ENCODE measurements around the gene TNFAIP1. TPM values are rescaled to one million over a fixed set of nuclear protein-coding genes. Genes with fewer than 3 reads are reported as not detected.
A peak's percentile ranks its signal among the peaks of the same experiment; 100 is the strongest.

Gene TNFAIP1
- total and polyA plus RNA-seq, 5 donors from 2014 or later, result 6.5 to 15.7 (median 9.7) TPM

GRCh38 chr17:28370035-28370743, 34.6 kb downstream of the TNFAIP1 start, which contains the start of gene VTN:
TSS of gene VTN (minus strand) at chr17:28370307. CDS start at chr17:28370203, 104 bp downstream.
- Histone ChIP-seq H3K4me3 (ENCODE audit: low read depth, low read length) (peak within 1 kb of the TSS; percentile 67), H3K4me1 (ENCODE audit: control insufficient read depth, insufficient read depth, low read length, poor library complexity, severe bottlenecking) (peaks cover 23% of the 10 kb centered on the region), H3K27ac (ENCODE audit: insufficient read depth, low read length, poor library complexity, severe bottlenecking) (peak within 1 kb of the TSS; percentile 90), H3K27me3 (ENCODE audit: control insufficient read depth, insufficient read depth, low read length) (no peaks in the 10 kb centered on the region), H3K9me3 (ENCODE audit: control insufficient read depth in 2 of 2, low read length in 2 of 2) (no peaks in the 10 kb centered on the region), H3K36me3 (ENCODE audit: control insufficient read depth, insufficient read depth, low read length) (no peaks in the 10 kb centered on the region)
- Mint-ChIP-seq H3K4me1 (peaks cover 0 to 32% (median 22%) of the 10 kb centered on the region in 4 donors), H3K27me3 (no peaks in the 10 kb centered on the region), H3K9me3 (no peaks in the 10 kb centered on the region), H3K36me3 (peaks cover 3% of the 10 kb centered on the region), H3K27ac (peak within 1 kb of the TSS; percentile 48 to 96 (median 89)), H3K4me3 (peak within 1 kb of the TSS; percentile 88 to 99 (median 94))
- no peak for ATAC-seq (ENCODE audit: low read depth in 2 of 2)
- no peak for DNase-seq

DNA sequence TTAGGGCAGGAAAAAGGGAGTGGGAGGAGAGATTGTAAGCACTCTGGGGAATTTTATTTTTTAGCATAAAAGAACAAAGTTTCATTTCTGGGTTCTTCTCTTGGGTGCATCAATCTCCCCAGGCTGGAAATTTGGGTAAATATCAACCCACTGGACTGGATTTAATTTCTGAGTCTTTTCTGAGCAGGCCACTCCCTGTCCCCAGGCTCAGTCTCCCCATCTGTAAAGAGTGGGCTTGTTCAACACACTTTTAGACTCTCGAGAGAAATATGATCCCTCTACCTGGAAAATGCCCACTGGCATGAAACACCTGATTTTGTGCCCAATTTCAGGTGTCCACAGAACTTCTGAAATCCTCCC, 35.2 kb downstream of the TNFAIP1 start:
- Mint-ChIP-seq H3K27me3 (no peaks in the 10 kb centered on the region), H3K36me3 (peaks cover 3% of the 10 kb centered on the region), H3K27ac (peak overlapping the region in 2 of 3 donors; percentile 89 to 96), H3K4me3 (peak overlapping the region; percentile 88 to 99 (median 94)), H3K9me3 (no peaks in the 10 kb centered on the region), H3K4me1 (peaks cover 0 to 32% (median 22%) of the 10 kb centered on the region in 4 donors)
- H3K4me3 ChIP-seq (ENCODE audit: low read depth, low read length), result peak overlapping the region; percentile 67
- H3K9me3 ChIP-seq (ENCODE audit: control insufficient read depth in 2 of 2, low read length in 2 of 2), result no peaks in the 10 kb centered on the region
- peaks cover 23% of the 10 kb centered on the region for H3K4me1 ChIP-seq (ENCODE audit: control insufficient read depth, insufficient read depth, low read length, poor library complexity, severe bottlenecking)
- H3K27ac ChIP-seq (ENCODE audit: insufficient read depth, low read length, poor library complexity, severe bottlenecking), result peak overlapping the region; percentile 90
- H3K27me3 ChIP-seq (ENCODE audit: control insufficient read depth, insufficient read depth, low read length), result no peaks in the 10 kb centered on the region
- no peaks in the 10 kb centered on the region for H3K36me3 ChIP-seq (ENCODE audit: control insufficient read depth, insufficient read depth, low read length)
- no peak for ATAC-seq (ENCODE audit: low read depth in 2 of 2)
- no peak for DNase-seq

- Mint-ChIP-seq H3K4me1 (peaks cover 0 to 32% (median 22%) of the 10 kb centered on the region in 4 donors), H3K27me3 (no peaks in the 10 kb centered on the region), H3K36me3 (peaks cover 3% of the 10 kb centered on the region), H3K4me3 (peak within 1 kb of the TSS; percentile 88 to 99 (median 94)), H3K27ac (peak within 1 kb of the TSS; percentile 14 to 96 (median 89)), H3K9me3 (no peaks in the 10 kb centered on the region)
- Histone ChIP-seq H3K36me3 (ENCODE audit: control insufficient read depth, insufficient read depth, low read length) (no peaks in the 10 kb centered on the region), H3K9me3 (ENCODE audit: control insufficient read depth in 2 of 2, low read length in 2 of 2) (no peaks in the 10 kb centered on the region), H3K27ac (ENCODE audit: insufficient read depth, low read length, poor library complexity, severe bottlenecking) (peak within 1 kb of the TSS; percentile 90), H3K27me3 (ENCODE audit: control insufficient read depth, insufficient read depth, low read length) (no peaks in the 10 kb centered on the region), H3K4me3 (ENCODE audit: low read depth, low read length) (peak within 1 kb of the TSS; percentile 67), H3K4me1 (ENCODE audit: control insufficient read depth, insufficient read depth, low read length, poor library complexity, severe bottlenecking) (peaks cover 23% of the 10 kb centered on the region)
- peak; percentile 86 to 87 for ATAC-seq (ENCODE audit: low read depth in 2 of 2)
- peak; percentile 72 to 90 (median 84) for DNase-seq
These were observed 36.0 kb downstream of the TNFAIP1 start, which contains the start of gene SARM1 for GRCh38 chr17:28371245-28372202. TSS of gene SARM1 (plus strand) at chr17:28371694. CDS start at chr17:28372033, 339 bp downstream.

GRCh38 chr17:28372203-28372944, 36.8 kb downstream of the TNFAIP1 start:
- Histone ChIP-seq H3K27me3 (ENCODE audit: control insufficient read depth, insufficient read depth, low read length) (no peaks in the 10 kb centered on the region), H3K9me3 (ENCODE audit: control insufficient read depth in 2 of 2, low read length in 2 of 2) (no peaks in the 10 kb centered on the region), H3K4me3 (ENCODE audit: low read depth, low read length) (peak overlapping the region; percentile 20), H3K27ac (ENCODE audit: insufficient read depth, low read length, poor library complexity, severe bottlenecking) (peak overlapping the region; percentile 90), H3K4me1 (ENCODE audit: control insufficient read depth, insufficient read depth, low read length, poor library complexity, severe bottlenecking) (peaks cover 23% of the 10 kb centered on the region), H3K36me3 (ENCODE audit: control insufficient read depth, insufficient read depth, low read length) (no peaks in the 10 kb centered on the region)
- DNase-seq (peak in 1 of 3 donors; percentile 44), ATAC-seq (ENCODE audit: low read depth in 2 of 2) (no peak)
- H3K4me1 Mint-ChIP-seq, result peaks cover 0 to 32% (median 22%) of the 10 kb centered on the region in 4 donors
- H3K27ac Mint-ChIP-seq, result peak overlapping the region in 2 of 3 donors; percentile 47 to 69
- no peaks in the 10 kb centered on the region for H3K9me3 Mint-ChIP-seq
- H3K36me3 Mint-ChIP-seq, result peaks cover 3% of the 10 kb centered on the region
- H3K4me3 Mint-ChIP-seq, result peak overlapping the region; percentile 78 to 90 (median 83)
- no peaks in the 10 kb centered on the region for H3K27me3 Mint-ChIP-seq

DNA sequence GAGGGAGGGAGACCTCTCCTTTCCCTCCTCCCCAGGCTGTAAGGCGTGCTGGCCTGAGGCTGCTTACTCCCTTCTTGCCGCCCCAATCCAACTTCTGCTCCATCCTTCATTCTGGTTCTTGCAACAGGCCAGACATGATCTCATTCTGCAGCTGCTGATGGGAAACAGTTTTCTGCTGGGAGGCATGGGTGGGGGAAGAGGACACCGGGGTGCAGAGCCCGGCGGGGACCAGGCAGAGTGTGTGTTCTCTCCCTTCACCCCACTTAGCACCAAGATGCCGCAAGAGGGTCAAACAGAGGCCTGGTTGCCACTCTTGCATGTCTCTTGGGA, 37.3 kb downstream of the TNFAIP1 start:
- Histone ChIP-seq H3K36me3 (ENCODE audit: control insufficient read depth, insufficient read depth, low read length) (no peaks in the 10 kb centered on the region), H3K4me1 (ENCODE audit: control insufficient read depth, insufficient read depth, low read length, poor library complexity, severe bottlenecking) (peaks cover 23% of the 10 kb centered on the region), H3K9me3 (ENCODE audit: control insufficient read depth in 2 of 2, low read length in 2 of 2) (no peaks in the 10 kb centered on the region), H3K27ac (ENCODE audit: insufficient read depth, low read length, poor library complexity, severe bottlenecking) (peak overlapping the region; percentile 90), H3K27me3 (ENCODE audit: control insufficient read depth, insufficient read depth, low read length) (no peaks in the 10 kb centered on the region), H3K4me3 (ENCODE audit: low read depth, low read length) (no peak overlapping the region)
- Mint-ChIP-seq H3K9me3 (no peaks in the 10 kb centered on the region), H3K36me3 (peaks cover 3% of the 10 kb centered on the region), H3K27me3 (no peaks in the 10 kb centered on the region), H3K4me3 (peak overlapping the region; percentile 78 to 90 (median 83)), H3K4me1 (peaks cover 0 to 33% (median 22%) of the 10 kb centered on the region in 4 donors), H3K27ac (peak overlapping the region in 2 of 3 donors; percentile 47 to 69)
- ATAC-seq (ENCODE audit: low read depth in 2 of 2), result no peak
- no peak for DNase-seq

DNA sequence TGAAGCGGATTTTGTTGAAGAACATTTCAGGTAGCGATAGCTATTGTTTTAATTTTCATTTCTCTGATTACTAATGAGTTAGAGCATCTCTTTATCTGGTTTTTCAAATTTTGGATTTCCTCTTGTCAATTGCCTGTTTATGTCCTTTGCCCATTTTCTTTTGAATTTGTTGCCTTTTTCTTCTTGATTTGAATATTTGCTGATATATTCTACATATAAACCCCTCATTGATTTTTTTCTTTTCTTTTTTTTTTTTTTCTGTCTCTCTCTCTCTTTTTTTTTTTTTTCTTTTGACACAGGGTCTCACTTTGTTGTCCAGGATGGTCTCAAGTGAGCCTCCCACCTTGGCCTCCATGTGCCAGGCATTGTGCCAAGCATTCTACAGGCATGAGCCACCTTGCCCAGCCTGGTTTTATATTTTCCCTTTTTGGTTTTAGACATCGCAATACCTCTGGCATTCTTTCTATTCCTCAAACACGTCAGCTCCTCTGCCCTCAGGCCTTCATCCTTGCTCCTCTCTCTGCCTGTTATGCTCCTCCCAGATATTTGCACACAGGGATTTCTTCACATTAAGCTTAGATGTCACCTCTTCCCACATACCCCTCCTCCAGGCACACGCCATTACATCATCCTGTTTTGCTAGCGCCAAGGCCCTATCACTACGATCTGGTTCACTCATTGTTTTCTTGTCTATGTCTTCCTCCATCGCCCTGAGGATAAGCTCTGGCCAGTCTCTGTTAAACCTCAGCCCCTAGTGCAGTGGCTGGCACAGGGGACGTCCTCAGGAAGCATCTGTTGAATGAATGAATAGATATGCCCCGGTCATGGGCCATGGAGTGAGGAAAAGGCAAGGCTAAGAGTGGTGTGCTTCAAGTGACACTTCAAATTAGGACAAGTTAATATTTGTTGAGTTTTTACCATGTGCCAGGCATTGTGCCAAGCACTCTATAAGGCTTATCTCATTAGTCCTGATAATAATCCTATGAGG, 44.5 kb downstream of the TNFAIP1 start:
- no peak overlapping the region for H3K27ac Mint-ChIP-seq
- H3K4me1 Mint-ChIP-seq, result peaks cover 8 to 37% (median 22%) of the 10 kb centered on the region in 4 donors
- H3K36me3 ChIP-seq (ENCODE audit: control insufficient read depth, insufficient read depth, low read length), result no peaks in the 10 kb centered on the region
- H3K27ac ChIP-seq (ENCODE audit: insufficient read depth, low read length, poor library complexity, severe bottlenecking), result no peak overlapping the region
- H3K27me3 ChIP-seq (ENCODE audit: control insufficient read depth, insufficient read depth, low read length), result no peaks in the 10 kb centered on the region
- H3K9me3 ChIP-seq (ENCODE audit: control insufficient read depth in 2 of 2, low read length in 2 of 2), result no peaks in the 10 kb centered on the region
- ATAC-seq (ENCODE audit: low read depth in 2 of 2) (no peak), DNase-seq (no peak)
- peaks cover 12% of the 10 kb centered on the region for H3K4me1 ChIP-seq (ENCODE audit: control insufficient read depth, insufficient read depth, low read length, poor library complexity, severe bottlenecking)
- peaks cover 10% of the 10 kb centered on the region for H3K27me3 Mint-ChIP-seq
- H3K36me3 Mint-ChIP-seq, result peaks cover 15% of the 10 kb centered on the region
- peaks cover 0 to 4% (median 0%) of the 10 kb centered on the region in 7 donors for H3K9me3 Mint-ChIP-seq
- no peak overlapping the region for H3K4me3 ChIP-seq (ENCODE audit: low read depth, low read length)
- H3K4me3 Mint-ChIP-seq, result peak overlapping the region in 2 of 4 donors; percentile 81 to 86
